Upper lobe of left lung (tissue), 4 donors: ENCODE results near the gene FBXW11.

ENCODE experiments used
- EP300 ChIP-seq, 4 donors: sonication (generic); formaldehyde crosslinking; IDR thresholded peaks; one replicate each; pipeline ENCODE4 v1.5.1; 2017; ENCODE audit warnings: antibody characterized with exemption in 4 of 4, control low read depth in 2 of 4
- POLR2A ChIP-seq, 4 donors: fragments of 450-650 bp; IDR thresholded peaks; one replicate each; pipeline ENCODE4 v1.5.1; 2016 to 2017; ENCODE audit warnings: antibody characterized with exemption in 4 of 4, mild to moderate bottlenecking in 2 of 4
- POLR2AphosphoS5 ChIP-seq, 2 donors: sonication (generic); formaldehyde crosslinking; IDR thresholded peaks; one replicate each; pipeline ENCODE4 v1.5.1; 2017; ENCODE audit warnings: antibody characterized with exemption in 2 of 2
- TF ChIP-seq, protein P1 (sequence below), 6 experiments: fragments of 450-650 bp in 4 of 6; fragments of 200-600 bp in 2 of 6; sonication (generic) in 2 of 6; IDR thresholded peaks; one replicate each; pipeline ENCODE4 v1.5.1; 2016 to 2019; ENCODE audit warnings: antibody characterized with exemption in 6 of 6

DNA sequence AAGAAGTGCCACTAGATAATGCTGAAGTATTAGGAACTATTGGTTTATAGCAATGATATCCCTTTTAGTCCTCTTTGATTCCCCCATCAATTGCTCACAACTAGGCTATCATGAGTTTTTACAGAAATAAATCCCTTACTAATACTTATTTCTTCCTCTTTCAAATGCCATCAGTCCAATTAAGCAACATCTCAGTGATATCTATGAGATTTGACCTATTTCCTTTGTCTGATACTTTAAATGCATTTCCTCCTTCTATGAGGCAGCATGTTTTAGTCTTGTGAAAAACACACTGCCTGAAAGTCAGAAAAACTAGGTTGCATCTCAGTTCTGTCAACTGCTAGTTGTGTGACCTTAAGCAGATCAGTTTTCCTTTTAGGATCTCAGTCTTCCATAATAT, 101.6 kb downstream of the FBXW11 start:
- TF ChIP-seq POLR2AphosphoS5 (IDR thresholded peaks at IDR 0.05) (no peak), POLR2A (IDR thresholded peaks at IDR 0.05) (no peak), EP300 (IDR thresholded peaks at IDR 0.05) (no peak)
- TF ChIP-seq, protein P1, sequence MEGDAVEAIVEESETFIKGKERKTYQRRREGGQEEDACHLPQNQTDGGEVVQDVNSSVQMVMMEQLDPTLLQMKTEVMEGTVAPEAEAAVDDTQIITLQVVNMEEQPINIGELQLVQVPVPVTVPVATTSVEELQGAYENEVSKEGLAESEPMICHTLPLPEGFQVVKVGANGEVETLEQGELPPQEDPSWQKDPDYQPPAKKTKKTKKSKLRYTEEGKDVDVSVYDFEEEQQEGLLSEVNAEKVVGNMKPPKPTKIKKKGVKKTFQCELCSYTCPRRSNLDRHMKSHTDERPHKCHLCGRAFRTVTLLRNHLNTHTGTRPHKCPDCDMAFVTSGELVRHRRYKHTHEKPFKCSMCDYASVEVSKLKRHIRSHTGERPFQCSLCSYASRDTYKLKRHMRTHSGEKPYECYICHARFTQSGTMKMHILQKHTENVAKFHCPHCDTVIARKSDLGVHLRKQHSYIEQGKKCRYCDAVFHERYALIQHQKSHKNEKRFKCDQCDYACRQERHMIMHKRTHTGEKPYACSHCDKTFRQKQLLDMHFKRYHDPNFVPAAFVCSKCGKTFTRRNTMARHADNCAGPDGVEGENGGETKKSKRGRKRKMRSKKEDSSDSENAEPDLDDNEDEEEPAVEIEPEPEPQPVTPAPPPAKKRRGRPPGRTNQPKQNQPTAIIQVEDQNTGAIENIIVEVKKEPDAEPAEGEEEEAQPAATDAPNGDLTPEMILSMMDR (IDR thresholded peaks at IDR 0.05) = no peak
